ENCODE measurements around the gene PRKD2.
A peak's percentile ranks its signal among the peaks of the same experiment; 100 is the strongest.

Gene PRKD2

DNA sequence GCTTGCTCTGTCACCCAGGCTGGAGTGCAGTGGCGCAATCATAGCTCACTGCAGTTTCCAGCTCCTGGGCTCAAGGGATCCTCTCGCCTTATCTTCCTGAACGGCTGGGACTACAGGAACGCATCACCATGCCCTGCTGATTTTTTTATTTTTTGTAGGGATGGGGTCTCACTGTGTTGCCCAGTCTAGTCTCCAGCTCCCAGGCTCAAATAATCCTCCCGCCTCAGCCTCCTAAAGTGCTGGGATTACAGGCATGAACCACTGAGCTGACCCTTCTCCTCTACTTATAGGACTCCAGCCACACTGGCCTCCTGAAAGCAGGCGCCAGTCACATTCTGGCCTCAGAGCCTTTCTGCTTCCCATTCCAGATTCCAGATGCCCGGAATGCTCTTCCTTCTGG, 66.5 kb downstream of the PRKD2 start:
- TF ChIP-seq, protein P1, sequence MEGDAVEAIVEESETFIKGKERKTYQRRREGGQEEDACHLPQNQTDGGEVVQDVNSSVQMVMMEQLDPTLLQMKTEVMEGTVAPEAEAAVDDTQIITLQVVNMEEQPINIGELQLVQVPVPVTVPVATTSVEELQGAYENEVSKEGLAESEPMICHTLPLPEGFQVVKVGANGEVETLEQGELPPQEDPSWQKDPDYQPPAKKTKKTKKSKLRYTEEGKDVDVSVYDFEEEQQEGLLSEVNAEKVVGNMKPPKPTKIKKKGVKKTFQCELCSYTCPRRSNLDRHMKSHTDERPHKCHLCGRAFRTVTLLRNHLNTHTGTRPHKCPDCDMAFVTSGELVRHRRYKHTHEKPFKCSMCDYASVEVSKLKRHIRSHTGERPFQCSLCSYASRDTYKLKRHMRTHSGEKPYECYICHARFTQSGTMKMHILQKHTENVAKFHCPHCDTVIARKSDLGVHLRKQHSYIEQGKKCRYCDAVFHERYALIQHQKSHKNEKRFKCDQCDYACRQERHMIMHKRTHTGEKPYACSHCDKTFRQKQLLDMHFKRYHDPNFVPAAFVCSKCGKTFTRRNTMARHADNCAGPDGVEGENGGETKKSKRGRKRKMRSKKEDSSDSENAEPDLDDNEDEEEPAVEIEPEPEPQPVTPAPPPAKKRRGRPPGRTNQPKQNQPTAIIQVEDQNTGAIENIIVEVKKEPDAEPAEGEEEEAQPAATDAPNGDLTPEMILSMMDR (IDR thresholded peaks at IDR 0.05; ENCODE audit: extremely low read depth, insufficient read depth, missing control alignments) = no peak
- in situ Hi-C loops (cut with MboI; ENCODE audit: low pct_unique_long_range_greater_than_20kb, low sequenced_read_pairs, unreplicated experiment) = no loop called here
- DNase-seq (ENCODE audit: low spot score) = no peak

DNA sequence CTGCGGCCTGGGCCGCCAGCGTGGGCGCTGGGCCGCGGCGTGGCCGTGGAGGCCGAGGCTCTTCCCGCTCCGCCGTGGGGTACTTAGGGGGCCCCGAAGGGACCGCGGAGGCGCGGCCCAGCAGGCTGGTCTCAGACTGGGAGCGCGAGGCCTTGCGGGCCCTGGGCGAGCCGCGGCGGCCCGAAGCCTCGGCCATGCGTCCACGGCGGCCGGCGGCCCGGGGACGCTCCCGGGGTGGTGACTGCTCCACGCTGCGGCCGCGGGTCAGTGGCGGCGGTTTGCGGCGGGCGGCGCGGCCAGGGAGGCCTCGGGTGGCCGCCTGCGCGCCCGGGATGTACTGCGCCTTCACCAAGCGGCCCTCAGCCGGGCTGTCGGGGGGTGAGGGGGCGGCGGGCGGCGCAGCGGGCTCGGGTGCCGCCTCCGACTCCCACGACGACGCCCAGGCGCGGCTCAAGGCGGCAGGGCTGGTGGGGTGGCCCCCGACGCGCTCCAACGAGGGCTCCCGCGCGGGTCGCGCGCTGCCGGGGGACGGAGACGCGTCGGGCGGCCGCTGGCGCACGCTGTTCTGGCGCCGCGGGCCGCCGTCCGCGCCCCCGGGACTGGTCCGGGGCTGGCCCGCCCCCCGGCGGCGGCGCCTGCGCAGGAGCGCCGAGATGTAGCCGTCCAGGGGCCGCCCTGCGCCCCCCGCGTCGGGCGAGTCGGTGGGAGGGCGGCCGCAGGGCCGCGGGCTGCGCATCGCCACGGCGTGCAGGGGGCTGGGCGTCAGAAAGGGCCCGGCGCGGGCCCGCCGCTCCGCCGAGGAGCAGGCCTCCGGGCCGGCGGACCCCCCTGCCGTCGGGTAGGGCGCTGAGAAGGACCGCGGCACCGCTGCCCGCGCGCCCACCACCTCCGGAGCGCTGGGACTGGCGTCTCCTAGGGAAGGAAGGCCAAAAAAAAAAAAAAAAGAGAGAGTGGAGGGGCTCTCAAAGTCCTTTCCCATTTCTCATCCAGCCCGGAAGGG, 67.7 kb downstream of the PRKD2 start:
- no peak for DNase-seq (ENCODE audit: low spot score)
- TF ChIP-seq, protein P1 (IDR thresholded peaks at IDR 0.05; ENCODE audit: extremely low read depth, insufficient read depth, missing control alignments) = no peak
- in situ Hi-C loops (cut with MboI; ENCODE audit: low pct_unique_long_range_greater_than_20kb, low sequenced_read_pairs, unreplicated experiment) = no loop called here

DNA sequence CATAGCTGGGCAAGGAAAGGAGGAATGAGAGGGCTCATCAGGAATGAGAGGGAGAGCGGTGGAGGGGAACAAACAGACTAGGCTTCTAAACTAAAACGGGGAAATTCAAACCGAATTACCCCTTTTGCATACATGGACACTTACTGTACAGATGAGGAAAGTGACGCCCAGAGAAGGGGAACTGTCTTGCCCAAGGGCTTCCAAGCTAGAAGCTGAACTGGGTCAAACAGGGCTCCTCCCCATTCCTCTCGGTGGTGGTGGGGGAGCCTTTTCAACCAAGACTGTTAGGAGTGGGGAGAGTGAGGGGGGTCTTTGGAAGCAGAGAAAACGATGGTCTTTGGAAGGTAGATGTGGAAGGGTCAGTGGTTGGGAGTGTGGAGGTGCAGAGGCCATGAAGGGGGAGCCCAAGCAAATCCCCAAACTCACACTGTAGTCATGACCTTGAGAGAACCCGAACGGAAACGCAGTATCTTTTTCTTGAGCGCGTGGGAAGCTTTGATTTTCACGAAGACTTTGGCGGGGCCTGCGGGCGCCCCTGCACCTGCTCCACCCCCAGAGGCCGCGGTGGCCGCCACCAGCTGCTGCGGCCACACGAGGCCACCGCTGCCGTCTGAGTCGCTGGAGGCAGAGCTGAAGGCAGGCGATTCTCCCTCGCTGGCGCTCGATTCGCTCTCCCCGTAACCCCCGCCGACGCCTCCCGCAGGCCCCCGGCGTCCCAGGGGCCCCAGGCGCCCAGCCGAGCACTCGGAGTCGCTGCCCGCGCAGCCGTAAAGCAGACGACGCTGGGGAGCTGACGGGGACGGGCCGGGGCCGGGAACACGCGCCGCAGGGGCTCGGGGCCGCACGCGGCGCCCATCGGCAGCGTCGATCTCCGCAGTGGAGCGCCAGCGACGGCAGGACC, 68.6 kb downstream of the PRKD2 start:
- in situ Hi-C loops (cut with MboI; ENCODE audit: low pct_unique_long_range_greater_than_20kb, low sequenced_read_pairs, unreplicated experiment) = no loop called here
- peak; percentile 60 for DNase-seq (ENCODE audit: low spot score)
- TF ChIP-seq, protein P1 (IDR thresholded peaks at IDR 0.05; ENCODE audit: extremely low read depth, insufficient read depth, missing control alignments) = no peak

DNA sequence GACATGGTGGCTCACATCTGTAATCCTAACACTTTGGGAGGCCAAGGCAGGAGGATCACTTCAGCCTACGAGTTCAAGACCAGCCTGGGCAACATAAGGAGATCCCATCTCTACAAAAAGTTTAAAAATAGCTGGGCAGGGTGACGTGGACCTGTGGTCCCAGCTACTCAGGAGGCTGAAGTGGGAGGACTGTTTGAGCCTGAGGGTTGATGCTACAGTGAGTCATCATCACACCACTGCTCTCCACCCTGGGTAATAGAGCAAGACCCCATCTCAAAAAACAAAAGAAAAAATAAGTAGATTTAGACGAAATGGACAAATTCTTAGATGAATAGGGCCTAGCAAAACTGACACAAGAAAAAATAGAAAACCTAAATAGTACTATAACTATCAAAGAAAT, 70.5 kb downstream of the PRKD2 start:
- DNase-seq (ENCODE audit: low spot score) = no peak
- TF ChIP-seq, protein P1 (IDR thresholded peaks at IDR 0.05; ENCODE audit: extremely low read depth, insufficient read depth, missing control alignments) = no peak
- in situ Hi-C loops (cut with MboI; ENCODE audit: low pct_unique_long_range_greater_than_20kb, low sequenced_read_pairs, unreplicated experiment) = no loop called here

DNA sequence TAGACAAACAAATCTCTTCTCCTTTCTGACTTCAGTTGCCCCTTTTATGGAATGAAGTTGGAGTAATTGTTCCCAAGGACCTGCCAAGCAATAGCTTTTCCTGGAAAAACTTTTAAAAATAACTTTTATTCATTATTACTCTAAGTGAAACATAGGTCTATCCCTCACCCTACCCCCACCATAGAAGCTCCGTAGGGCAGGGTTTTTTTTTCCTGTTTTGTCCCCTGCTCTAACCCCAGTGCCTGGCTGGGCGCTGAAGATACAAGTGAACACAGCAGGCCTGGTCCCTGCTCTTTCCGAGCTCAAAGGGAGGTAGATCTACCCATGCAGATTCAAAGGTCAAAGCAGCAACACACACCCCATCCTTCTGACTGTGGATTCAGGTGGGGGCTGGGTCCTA, 72.2 kb downstream of the PRKD2 start:
- TF ChIP-seq, protein P1 (IDR thresholded peaks at IDR 0.05; ENCODE audit: extremely low read depth, insufficient read depth, missing control alignments) = no peak
- no peak for DNase-seq (ENCODE audit: low spot score)
- in situ Hi-C loops (cut with MboI; ENCODE audit: low pct_unique_long_range_greater_than_20kb, low sequenced_read_pairs, unreplicated experiment) = no loop called here

DNA sequence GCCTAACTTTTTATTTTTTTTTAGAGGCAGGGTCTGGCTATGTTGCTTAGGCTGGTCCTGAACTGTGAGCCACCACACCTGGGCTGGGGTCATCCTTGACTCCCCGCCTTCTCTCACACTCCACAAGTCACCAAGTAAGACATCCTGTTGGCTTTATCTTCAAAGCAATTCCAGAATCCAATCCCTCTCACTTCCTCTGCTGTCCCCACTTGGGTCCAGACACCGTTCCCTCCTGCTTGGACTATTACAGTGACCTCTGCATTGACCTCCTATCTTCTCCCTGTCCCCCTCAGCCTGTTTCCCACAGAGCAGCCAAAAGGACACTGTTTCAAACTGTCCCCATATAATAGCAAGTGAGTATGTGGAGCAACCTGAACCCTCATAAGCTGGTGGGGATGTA, 76.3 kb downstream of the PRKD2 start:
- TF ChIP-seq, protein P1 (IDR thresholded peaks at IDR 0.05; ENCODE audit: extremely low read depth, insufficient read depth, missing control alignments) = no peak
- DNase-seq (ENCODE audit: low spot score) = no peak
- in situ Hi-C loops (cut with MboI; ENCODE audit: low pct_unique_long_range_greater_than_20kb, low sequenced_read_pairs, unreplicated experiment) = no loop called here

Measured in GM13977 (cell line).